Breast epithelium (tissue), 3 donors: ENCODE results near the gene PTPRA.

Source experiments
- POLR2A ChIP-seq: fragments of 450-650 bp; IDR thresholded peaks from one replicate; pipeline ENCODE4 v1.6.1; 2016; ENCODE audit warnings: antibody characterized with exemption, mild to moderate bottlenecking, moderate library complexity
- POLR2AphosphoS5 ChIP-seq, 3 donors: sonication (generic); formaldehyde crosslinking; IDR thresholded peaks; one replicate each; pipeline ENCODE4 v1.6.1; 2017; ENCODE audit warnings: antibody characterized with exemption in 3 of 3
- TF ChIP-seq, protein P1 (sequence below), 3 donors: fragments of 450-650 bp; IDR thresholded peaks; one replicate each; pipeline ENCODE4 v1.5.1; 2016 to 2017; ENCODE audit warnings: antibody characterized with exemption in 3 of 3, mild to moderate bottlenecking in 3 of 3, moderate library complexity in 3 of 3

DNA sequence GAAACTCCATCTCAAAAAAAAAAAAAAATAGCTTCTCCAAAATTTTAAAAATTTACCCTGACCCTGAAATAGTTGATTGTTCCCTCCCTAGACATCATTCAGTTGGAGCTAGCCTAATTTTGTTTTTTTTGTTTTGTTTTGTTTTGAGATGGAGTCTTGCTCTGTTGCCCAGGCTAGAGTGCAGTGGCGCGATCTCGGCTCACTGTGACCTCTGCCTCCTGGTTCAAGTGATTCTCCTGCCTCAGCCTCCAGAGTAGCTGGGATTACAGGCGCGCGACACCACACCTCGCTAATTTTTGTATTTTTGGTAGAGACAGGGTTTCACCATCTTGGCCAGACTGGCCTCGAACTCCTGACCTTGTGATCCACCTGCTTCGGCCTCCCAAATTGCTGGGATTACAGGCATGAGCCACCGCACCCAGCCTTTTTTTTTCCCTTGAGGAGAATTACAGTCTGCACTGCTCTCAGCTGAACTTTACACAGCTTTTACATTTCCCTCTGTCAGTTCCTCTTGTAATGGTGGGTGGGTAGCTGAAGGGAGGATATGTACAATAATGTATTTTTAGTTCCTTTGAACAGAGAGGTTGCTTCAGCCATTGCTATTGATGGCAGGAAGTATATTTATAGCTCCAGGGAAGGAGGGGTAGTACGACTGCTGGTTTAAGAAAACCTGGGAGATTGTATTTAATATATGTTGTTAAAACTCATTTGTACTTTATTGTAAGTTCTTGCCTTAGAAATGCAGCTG, 27.7 kb downstream of the PTPRA start:
- TF ChIP-seq POLR2A = no peak
- TF ChIP-seq, protein P1, sequence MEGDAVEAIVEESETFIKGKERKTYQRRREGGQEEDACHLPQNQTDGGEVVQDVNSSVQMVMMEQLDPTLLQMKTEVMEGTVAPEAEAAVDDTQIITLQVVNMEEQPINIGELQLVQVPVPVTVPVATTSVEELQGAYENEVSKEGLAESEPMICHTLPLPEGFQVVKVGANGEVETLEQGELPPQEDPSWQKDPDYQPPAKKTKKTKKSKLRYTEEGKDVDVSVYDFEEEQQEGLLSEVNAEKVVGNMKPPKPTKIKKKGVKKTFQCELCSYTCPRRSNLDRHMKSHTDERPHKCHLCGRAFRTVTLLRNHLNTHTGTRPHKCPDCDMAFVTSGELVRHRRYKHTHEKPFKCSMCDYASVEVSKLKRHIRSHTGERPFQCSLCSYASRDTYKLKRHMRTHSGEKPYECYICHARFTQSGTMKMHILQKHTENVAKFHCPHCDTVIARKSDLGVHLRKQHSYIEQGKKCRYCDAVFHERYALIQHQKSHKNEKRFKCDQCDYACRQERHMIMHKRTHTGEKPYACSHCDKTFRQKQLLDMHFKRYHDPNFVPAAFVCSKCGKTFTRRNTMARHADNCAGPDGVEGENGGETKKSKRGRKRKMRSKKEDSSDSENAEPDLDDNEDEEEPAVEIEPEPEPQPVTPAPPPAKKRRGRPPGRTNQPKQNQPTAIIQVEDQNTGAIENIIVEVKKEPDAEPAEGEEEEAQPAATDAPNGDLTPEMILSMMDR (IDR thresholded peaks at IDR 0.05) = no peak
- TF ChIP-seq POLR2AphosphoS5 (IDR thresholded peaks at IDR 0.05) = no peak
